Ovary (tissue), 3 donors: ENCODE results near the gene UROC1.

Source experiments
- EP300 ChIP-seq: sonication (generic); formaldehyde crosslinking; IDR thresholded peaks from one replicate; pipeline ENCODE4 v1.6.1; 2017; ENCODE audit warnings: antibody characterized with exemption
- TF ChIP-seq, protein P1 (sequence below), 3 donors: fragments of 450-650 bp in 2 of 3; fragments of 200-600 bp in 1 of 3; IDR thresholded peaks; one replicate each; pipeline versions ENCODE4 v1.5.1 to v1.8.0; 2016 to 2022; ENCODE audit warnings: antibody characterized with exemption in 3 of 3, mild to moderate bottlenecking in 1 of 3
- donor health status: DM: no; HTN: no; CAD: no.

DNA sequence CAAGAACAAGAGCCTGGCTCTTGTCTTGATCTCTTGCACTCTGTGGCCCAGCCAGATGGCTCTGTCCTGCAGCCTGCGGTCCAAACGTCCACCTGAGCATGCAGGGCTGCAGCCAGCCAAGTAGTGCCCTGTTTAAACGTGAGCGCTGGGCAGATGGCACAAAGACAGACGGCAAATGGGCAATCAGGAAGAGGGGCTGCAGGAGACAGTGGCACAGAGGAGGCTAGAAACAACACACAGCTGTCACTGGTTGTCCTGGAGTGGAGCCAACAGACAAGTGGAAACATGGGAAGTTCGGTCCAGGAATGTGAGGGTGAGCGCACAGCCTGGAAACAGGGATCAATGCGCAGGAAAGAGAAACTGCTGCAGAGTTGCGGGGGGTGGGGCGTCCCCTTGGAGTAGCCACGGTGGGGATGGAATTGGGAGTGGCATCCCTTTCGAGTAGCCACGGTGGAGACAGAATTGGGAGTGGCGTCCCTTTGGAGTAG, 31.2 kb downstream of the UROC1 start:
- no peak for TF ChIP-seq EP300
- TF ChIP-seq, protein P1, sequence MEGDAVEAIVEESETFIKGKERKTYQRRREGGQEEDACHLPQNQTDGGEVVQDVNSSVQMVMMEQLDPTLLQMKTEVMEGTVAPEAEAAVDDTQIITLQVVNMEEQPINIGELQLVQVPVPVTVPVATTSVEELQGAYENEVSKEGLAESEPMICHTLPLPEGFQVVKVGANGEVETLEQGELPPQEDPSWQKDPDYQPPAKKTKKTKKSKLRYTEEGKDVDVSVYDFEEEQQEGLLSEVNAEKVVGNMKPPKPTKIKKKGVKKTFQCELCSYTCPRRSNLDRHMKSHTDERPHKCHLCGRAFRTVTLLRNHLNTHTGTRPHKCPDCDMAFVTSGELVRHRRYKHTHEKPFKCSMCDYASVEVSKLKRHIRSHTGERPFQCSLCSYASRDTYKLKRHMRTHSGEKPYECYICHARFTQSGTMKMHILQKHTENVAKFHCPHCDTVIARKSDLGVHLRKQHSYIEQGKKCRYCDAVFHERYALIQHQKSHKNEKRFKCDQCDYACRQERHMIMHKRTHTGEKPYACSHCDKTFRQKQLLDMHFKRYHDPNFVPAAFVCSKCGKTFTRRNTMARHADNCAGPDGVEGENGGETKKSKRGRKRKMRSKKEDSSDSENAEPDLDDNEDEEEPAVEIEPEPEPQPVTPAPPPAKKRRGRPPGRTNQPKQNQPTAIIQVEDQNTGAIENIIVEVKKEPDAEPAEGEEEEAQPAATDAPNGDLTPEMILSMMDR (IDR thresholded peaks at IDR 0.05): no peak
